RWPE1 (cell line): ENCODE data around the gene SNX13.

Experiments used
- CTCF ChIA-PET: fragments of 350-600 bp; sonication (Branson Sonifier 250); formaldehyde crosslinking; extraction: SDS; loops from one replicate; lab custom pipeline; 2021; lab: Yijun Ruan, JAX
- POLR2A ChIA-PET: fragments of 400-600 bp; formaldehyde crosslinking; extraction: SDS; loops from one replicate; lab custom pipeline; 2020; ENCODE audit warnings: antibody characterized with exemption; ENCODE audit not compliant: low non-redundant PET; lab: Yijun Ruan, JAX
- DNase-seq: peaks from one replicate; pipeline ENCODE4 v3.0.0; 2012; ENCODE audit warnings: low spot score
- H3K27ac ChIP-seq: fragments of 450-650 bp; 2 replicates; pipeline ENCODE4 v1.5.1; 2017
- CTCF ChIP-seq: fragments of 450-650 bp; conservative IDR thresholded peaks from 2 replicates; pipeline ENCODE4 v1.5.1; 2017; ENCODE audit warnings: low read depth, mild to moderate bottlenecking

SNX13 gene

DNA sequence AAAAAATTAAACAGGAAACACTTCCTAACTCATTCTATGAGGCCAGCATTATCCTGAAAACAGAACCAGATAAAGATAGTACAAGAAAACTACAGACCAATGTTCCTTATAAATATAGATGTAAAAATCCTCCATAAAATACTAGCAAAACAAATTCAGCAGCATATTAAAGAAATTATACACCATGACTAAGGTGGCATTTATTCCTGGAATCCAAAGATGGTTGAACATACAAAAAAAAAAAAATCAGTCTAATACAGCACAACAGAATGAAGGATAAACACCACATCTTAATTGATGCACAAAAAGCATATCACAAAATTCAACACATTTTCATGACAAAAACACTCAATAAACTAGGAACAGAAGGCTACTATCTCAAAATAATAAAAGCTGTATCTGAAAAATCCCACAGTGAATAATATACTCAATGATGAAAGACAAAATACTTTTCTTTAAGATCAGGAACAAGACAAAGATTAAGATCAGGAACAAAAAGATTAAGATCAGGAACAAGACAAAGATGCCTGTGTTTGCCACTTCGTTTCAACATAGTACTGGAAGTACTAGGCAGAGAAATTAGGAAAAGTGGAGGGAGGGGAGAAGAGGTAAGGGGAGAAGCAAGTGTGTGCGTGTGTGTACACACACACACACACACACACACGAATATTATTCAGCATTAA is 95.6 kb downstream of the SNX13 start:
- POLR2A ChIA-PET, result no interaction called here
- no peak for DNase-seq
- no peak overlapping the region for H3K27ac ChIP-seq
- CTCF ChIA-PET, result no interaction called here
- TF ChIP-seq CTCF, result no peak

DNA sequence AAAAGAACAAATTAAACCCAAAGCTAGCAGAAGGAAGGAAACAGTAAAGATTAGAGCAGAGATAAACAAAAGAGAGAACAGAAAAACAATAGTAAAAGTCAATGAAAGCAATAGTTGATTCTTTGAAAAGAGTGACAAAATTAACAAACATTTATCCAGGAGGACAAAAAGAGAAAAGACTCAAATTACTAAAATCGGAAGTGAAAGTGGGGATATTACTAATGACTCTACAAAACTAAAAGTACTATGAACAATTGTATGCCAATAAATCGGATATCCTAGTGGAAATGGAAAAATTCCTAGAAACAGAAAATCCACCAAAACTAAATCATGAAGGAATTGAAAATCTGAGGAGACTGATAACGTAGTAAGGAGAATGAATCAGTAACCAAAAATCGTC is 96.3 kb downstream of the SNX13 start:
- DNase-seq, result no peak
- ChIA-PET POLR2A (no interaction called here), CTCF (no interaction called here)
- H3K27ac ChIP-seq, result no peak overlapping the region
- TF ChIP-seq CTCF, result no peak

DNA sequence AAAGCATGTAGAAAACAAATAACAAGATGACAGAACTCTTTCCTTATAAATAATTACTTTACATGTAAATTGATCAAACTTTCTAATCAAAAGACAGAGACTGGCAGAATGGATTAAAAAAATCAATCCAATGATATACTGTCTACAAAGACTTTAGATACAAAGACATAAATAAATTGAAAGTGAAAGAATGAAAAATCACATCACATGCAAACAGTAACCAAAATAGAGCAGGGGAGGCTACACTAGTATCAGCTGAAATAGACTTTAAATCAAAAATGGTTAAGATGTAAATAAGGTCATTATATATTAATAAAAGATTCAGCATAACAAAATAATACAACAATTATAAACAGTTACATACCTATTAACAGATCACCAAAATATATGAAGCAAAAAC is 97.3 kb downstream of the SNX13 start:
- ChIA-PET POLR2A (no interaction called here), CTCF (no interaction called here)
- no peak overlapping the region for H3K27ac ChIP-seq
- no peak for TF ChIP-seq CTCF
- DNase-seq, result no peak

DNA sequence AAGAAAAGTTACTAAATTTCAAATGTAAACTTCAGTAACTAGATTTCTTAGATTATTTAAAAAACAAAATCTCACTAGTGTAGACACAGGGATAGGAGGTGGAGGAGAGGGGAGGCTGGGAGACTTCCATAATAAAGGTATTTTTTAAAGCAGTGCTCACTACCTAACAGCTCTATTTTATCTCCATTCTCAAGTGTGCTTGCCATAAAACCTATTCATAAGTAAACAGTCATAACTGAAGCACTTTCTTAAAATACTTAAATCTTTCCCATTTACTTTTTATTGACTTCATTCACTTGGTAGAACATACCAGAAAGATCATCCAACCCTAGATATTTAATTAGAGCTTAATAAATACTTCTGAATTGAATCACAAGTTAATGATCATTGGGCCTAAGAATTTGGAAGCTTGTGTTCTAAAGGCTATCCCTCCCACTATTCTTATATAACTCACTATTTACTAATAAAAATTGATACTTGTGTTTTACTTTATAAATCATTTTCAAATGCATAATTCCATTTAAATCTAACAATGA is 107.4 kb downstream of the SNX13 start:
- CTCF ChIA-PET, result interaction anchor here (0.6 to 1.0 kb wide), 3 partner anchors 372 to 520 kb away, joined by 3 to 6 read pairs (median 3); no protein-coding TSS in a partner anchor
- DNase-seq, result no peak
- TF ChIP-seq CTCF, result no peak
- H3K27ac ChIP-seq, result no peak overlapping the region
- POLR2A ChIA-PET, result no interaction called here

- H3K27ac ChIP-seq, result no peak overlapping the region
- CTCF ChIA-PET, result no interaction called here
- no peak for DNase-seq
- TF ChIP-seq CTCF, result no peak
- POLR2A ChIA-PET, result no interaction called here
Observed at GRCh38 chr7:17832242-17832641, 108.1 kb downstream of the SNX13 start.

- DNase-seq, result no peak
- ChIA-PET POLR2A (no interaction called here), CTCF (interaction anchor here (0.8 kb wide), 1 partner anchor 197 kb away, joined by 3 read pairs; no protein-coding TSS in a partner anchor)
- no peak for TF ChIP-seq CTCF
- no peak overlapping the region for H3K27ac ChIP-seq
Observed at GRCh38 chr7:17830206-17830605, 110.1 kb downstream of the SNX13 start.
